HG02610 (cell line): Measurements from ENCODE around the gene UBAC2.
A peak's percentile ranks its signal among the peaks of the same experiment; 100 is the strongest.

ENCODE experiments used
- ATAC-seq: cut with Tn5 transposase; IDR thresholded peaks from one replicate; pipeline ENCODE4 v1.9.1; 2021; ENCODE audit warnings: mild to moderate bottlenecking, moderate library complexity; ENCODE audit not compliant: unreplicated experiment

Gene UBAC2

GRCh38 chr13:99307648-99308339 lies 107.1 kb downstream of the UBAC2 start:
- ATAC-seq = peak; percentile 32

- no peak for ATAC-seq
Observed at GRCh38 chr13:99308471-99309087, 107.9 kb downstream of the UBAC2 start.

GRCh38 chr13:99310382-99311031 lies 109.9 kb downstream of the UBAC2 start:
- peak; percentile 41 for ATAC-seq

GRCh38 chr13:99311137-99311536 lies 110.5 kb downstream of the UBAC2 start:
- ATAC-seq = no peak

- ATAC-seq = no peak
Observed at GRCh38 chr13:99311748-99312492, 111.3 kb downstream of the UBAC2 start.

- peak; percentile 39 for ATAC-seq
Observed at GRCh38 chr13:99312493-99312883, 111.8 kb downstream of the UBAC2 start.

- ATAC-seq = no peak
Observed at GRCh38 chr13:99313501-99313900, 112.8 kb downstream of the UBAC2 start.

GRCh38 chr13:99313941-99314340 lies 113.3 kb downstream of the UBAC2 start:
- no peak for ATAC-seq

- ATAC-seq = no peak
Observed at GRCh38 chr13:99314640-99315176, 114.1 kb downstream of the UBAC2 start.

- no peak for ATAC-seq
Observed at GRCh38 chr13:99315186-99315585, 114.5 kb downstream of the UBAC2 start.

- no peak for ATAC-seq
Observed at GRCh38 chr13:99316224-99316623, 115.6 kb downstream of the UBAC2 start.

GRCh38 chr13:99316657-99317256 lies 116.1 kb downstream of the UBAC2 start:
- no peak for ATAC-seq

GRCh38 chr13:99320693-99321481 lies 120.2 kb downstream of the UBAC2 start:
- no peak for ATAC-seq

GRCh38 chr13:99321709-99322108 lies 121.1 kb downstream of the UBAC2 start:
- ATAC-seq = no peak

GRCh38 chr13:99322297-99323103 lies 121.8 kb downstream of the UBAC2 start:
- peak; percentile 92 for ATAC-seq

GRCh38 chr13:99323488-99323887 lies 122.8 kb downstream of the UBAC2 start:
- no peak for ATAC-seq

- no peak for ATAC-seq
Observed at GRCh38 chr13:99326012-99326411, 125.4 kb downstream of the UBAC2 start.

- ATAC-seq = no peak
Observed at GRCh38 chr13:99327126-99327525, 126.5 kb downstream of the UBAC2 start.

GRCh38 chr13:99327761-99328160 lies 127.1 kb downstream of the UBAC2 start:
- ATAC-seq = no peak
